Loucy (cell line): ENCODE measurements around the gene MOSMO.

Experiments
- CTCF ChIP-seq: fragments of 200-600 bp; sonication (generic); conservative IDR thresholded peaks from 2 replicates; pipeline ENCODE4 v1.5.1; 2014; ENCODE audit warnings: mild to moderate bottlenecking, antibody characterized with exemption, low read length
- EZH2phosphoT487 ChIP-seq: fragments of 200-600 bp; IDR thresholded peaks from 2 replicates; pipeline ENCODE4 v1.6.1; 2018; ENCODE audit warnings: antibody characterized with exemption, mild to moderate bottlenecking, moderate library complexity, borderline replicate concordance

DNA sequence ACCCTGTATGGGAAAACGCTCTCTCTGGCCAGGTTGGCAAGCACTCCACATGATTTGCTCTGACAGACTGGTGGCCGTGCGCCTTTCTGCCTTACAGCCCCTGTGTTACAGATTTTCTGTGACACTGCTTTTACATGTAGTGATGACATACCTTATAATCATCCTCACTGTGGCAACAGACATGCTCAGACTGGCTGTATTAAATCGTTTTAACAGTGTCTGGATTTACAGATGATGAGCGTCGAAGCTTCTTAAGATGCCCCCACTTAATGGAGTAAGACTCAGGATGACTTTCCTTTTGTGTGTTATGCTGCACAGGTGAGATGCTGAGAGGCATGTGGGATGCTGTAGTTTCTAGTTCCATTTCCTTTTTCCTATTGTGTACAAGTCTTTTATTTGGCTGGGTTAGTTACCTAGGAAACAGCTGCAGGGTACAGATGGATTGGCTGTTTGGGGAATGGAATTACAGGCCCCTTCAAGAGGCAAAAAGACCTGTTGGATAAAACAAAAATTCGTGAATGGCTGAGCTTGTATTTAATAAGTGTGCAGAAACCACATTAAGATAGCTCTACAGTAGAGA is 63.5 kb downstream of the MOSMO start:
- TF ChIP-seq CTCF (no peak), EZH2phosphoT487 (no peak)
